CD4-positive, CD25-positive, alpha-beta regulatory T cell (primary cell): Measurements from ENCODE around the gene HPCA. TPM values are rescaled to one million over a fixed set of nuclear protein-coding genes. Genes with fewer than 3 reads are reported as not detected.

Source experiments
- ATAC-seq, 2 donors: fragments of 150-1000 bp; cut with Tn5 transposase; one replicate each; pipeline ENCODE4 v1.10.0; 2021; ENCODE audit warnings: low read depth in 2 of 2, moderate number of reproducible peaks in 2 of 2, moderate library complexity in 1 of 2
- DNase-seq, 3 donors: peaks; one replicate each; pipeline versions ENCODE4 v3.0.0 to v3.0.0-alpha.2; 2012 to 2022; ENCODE audit warnings: mixed read lengths in 1 of 3
- H3K27ac ChIP-seq: one replicate; pipeline ENCODE4 v1.7.0; 2013; ENCODE audit warnings: mild to moderate bottlenecking, low read length; ENCODE audit not compliant: insufficient read depth, poor library complexity, severe bottlenecking
- H3K27me3 ChIP-seq: one replicate; pipeline ENCODE4 v1.7.0; 2013; ENCODE audit warnings: low read length; ENCODE audit not compliant: control insufficient read depth, insufficient read depth
- H3K36me3 ChIP-seq: one replicate; pipeline ENCODE4 v1.7.0; 2013; ENCODE audit warnings: mild to moderate bottlenecking, low read length, moderate library complexity; ENCODE audit not compliant: control insufficient read depth, insufficient read depth
- H3K4me1 ChIP-seq: 2 replicates; pipeline ENCODE4 v1.7.0; 2013; ENCODE audit warnings: mild to moderate bottlenecking, low read length; ENCODE audit not compliant: insufficient read depth, control insufficient read depth, poor library complexity, severe bottlenecking
- H3K4me3 ChIP-seq: one replicate; pipeline ENCODE4 v1.7.0; 2013; ENCODE audit warnings: low read depth, mild to moderate bottlenecking, low read length, moderate library complexity
- H3K9me3 ChIP-seq, 2 experiments: 1 replicate in 1 of 2; 2 replicates in 1 of 2; pipeline ENCODE4 v1.7.0; 2013; ENCODE audit warnings: low read length in 2 of 2, mild to moderate bottlenecking in 1 of 2, moderate library complexity in 1 of 2; ENCODE audit not compliant: control insufficient read depth in 2 of 2
- H3K27ac Mint-ChIP-seq, 3 donors: one replicate each; pipeline ENCODE4 v1.8.0; 2020 to 2022; ENCODE audit warnings: mild to moderate bottlenecking in 3 of 3, mixed read lengths in 3 of 3, moderate library complexity in 2 of 3
- H3K27me3 Mint-ChIP-seq: one replicate; pipeline ENCODE4 v1.8.0; 2022; ENCODE audit warnings: mild to moderate bottlenecking, mixed read lengths
- H3K36me3 Mint-ChIP-seq: one replicate; pipeline ENCODE4 v1.8.0; 2020; ENCODE audit warnings: mixed read lengths
- H3K4me1 Mint-ChIP-seq, 4 donors: one replicate each; pipeline ENCODE4 v1.8.0; 2020 to 2022; ENCODE audit warnings: mixed read lengths in 4 of 4, mild to moderate bottlenecking in 1 of 4
- H3K4me3 Mint-ChIP-seq, 4 donors: one replicate each; pipeline ENCODE4 v1.8.0; 2020 to 2022; ENCODE audit warnings: mild to moderate bottlenecking in 4 of 4, mixed read lengths in 4 of 4, moderate library complexity in 3 of 4
- H3K9me3 Mint-ChIP-seq, 7 donors: one replicate each; pipeline ENCODE4 v1.8.0; 2020 to 2022; ENCODE audit warnings: mixed read lengths in 7 of 7, mild to moderate bottlenecking in 3 of 7, moderate library complexity in 2 of 7
- polyA plus RNA-seq, 4 donors: library from polyadenylated mRNA; unstranded; fragments of 300-500 nt; fragmentation: Illumina TruSeq; gene quantifications; one replicate each; pipeline ENCODE4 v1.2.3, GENCODE V29; 2021
- total RNA-seq: library from RNA; stranded (reverse); gene quantifications from one replicate; pipeline ENCODE4 v1.2.3, GENCODE V29; 2022

Gene HPCA
- total and polyA plus RNA-seq, 5 donors from 2014 or later = not detected

DNA sequence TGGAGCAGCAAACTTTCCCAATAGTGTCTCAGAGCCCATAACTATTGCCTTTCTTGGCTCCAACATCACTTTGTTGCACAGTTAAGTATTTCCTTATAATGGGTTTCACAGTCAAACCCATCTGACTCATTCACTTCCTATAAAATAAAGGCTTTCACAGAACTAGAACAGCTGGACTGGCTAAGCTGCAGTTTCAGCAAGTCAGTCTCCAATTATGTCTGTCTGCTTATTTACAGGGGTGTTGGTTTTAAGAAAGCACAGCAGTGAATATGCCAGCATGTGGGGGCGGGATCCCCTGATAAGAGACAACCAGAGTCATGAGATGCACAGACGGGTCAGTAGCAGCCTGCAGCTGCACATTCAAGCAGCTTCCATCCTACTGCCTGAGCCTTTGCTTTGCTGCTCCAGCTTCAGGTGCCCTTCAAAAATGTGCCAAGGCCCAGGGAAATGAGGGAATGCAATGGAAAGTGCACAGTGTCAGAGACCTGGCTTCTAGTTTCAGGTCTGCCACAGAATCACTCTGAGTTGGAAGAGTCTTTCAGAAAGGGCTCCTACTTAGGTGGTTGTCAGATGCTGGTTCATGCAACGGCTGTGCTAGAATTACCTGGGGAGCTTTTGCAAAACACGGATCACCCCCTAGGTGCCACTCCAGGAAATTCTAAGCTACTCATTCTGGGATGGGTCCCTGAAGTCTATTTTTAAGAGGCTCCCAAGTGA is 53.5 kb downstream of the HPCA start:
- Mint-ChIP-seq H3K4me3 (no peak overlapping the region), H3K27ac (peak overlapping the region in 1 of 3 donors; percentile 37), H3K36me3 (peaks cover 51% of the 10 kb centered on the region), H3K27me3 (peaks cover 4% of the 10 kb centered on the region), H3K4me1 (peaks cover 5 to 12% (median 6%) of the 10 kb centered on the region in 4 donors), H3K9me3 (no peaks in the 10 kb centered on the region)
- no peak for ATAC-seq
- Histone ChIP-seq H3K4me1 (no peaks in the 10 kb centered on the region), H3K36me3 (peaks cover 77% of the 10 kb centered on the region), H3K27me3 (no peaks in the 10 kb centered on the region), H3K4me3 (no peak overlapping the region), H3K27ac (no peak overlapping the region), H3K9me3 (no peaks in the 10 kb centered on the region)
- peak in 1 of 3 donors; percentile 58 for DNase-seq

GRCh38 chr1:32944180-32944579 is 57.9 kb downstream of the HPCA start:
- Mint-ChIP-seq H3K9me3 (no peaks in the 10 kb centered on the region), H3K4me1 (peaks cover 4 to 14% (median 12%) of the 10 kb centered on the region in 4 donors), H3K27ac (peak overlapping the region in 2 of 3 donors; percentile 17 to 18), H3K36me3 (peaks cover 64% of the 10 kb centered on the region), H3K27me3 (peaks cover 4% of the 10 kb centered on the region), H3K4me3 (no peak overlapping the region)
- Histone ChIP-seq H3K27me3 (no peaks in the 10 kb centered on the region), H3K9me3 (no peaks in the 10 kb centered on the region), H3K27ac (no peak overlapping the region), H3K4me3 (no peak overlapping the region), H3K4me1 (no peaks in the 10 kb centered on the region), H3K36me3 (peaks cover 76% of the 10 kb centered on the region)
- ATAC-seq = no peak
- DNase-seq = no peak

Other genes with a start within 250 kb of the HPCA start
- 40.8 TPM for gene ZBTB8OS, start 235.9 kb upstream of the HPCA start, total RNA-seq
- 100 to 1,000 TPM in 1 of 4 donors, 10 to 100 TPM in 3; 72.9 to 117 (median 89.0) TPM for gene ZBTB8OS, start 235.9 kb upstream of the HPCA start, polyA plus RNA-seq
- 139 TPM for gene RBBP4, start 235.3 kb upstream of the HPCA start, total RNA-seq
- gene RBBP4, start 235.3 kb upstream of the HPCA start, polyA plus RNA-seq = 100 to 1,000 TPM; 256 to 312 (median 288) TPM
- gene SYNC, start 183.7 kb upstream of the HPCA start, total RNA-seq = not detected
- not detected for gene SYNC, start 183.7 kb upstream of the HPCA start, polyA plus RNA-seq
- gene YARS1, start 69.1 kb upstream of the HPCA start, total RNA-seq = 111 TPM
- 10 to 100 TPM; 47.3 to 68.9 (median 55.8) TPM for gene YARS1, start 69.1 kb upstream of the HPCA start, polyA plus RNA-seq
- gene S100PBP, start 68.8 kb upstream of the HPCA start, total RNA-seq = 55.1 TPM
- gene S100PBP, start 68.8 kb upstream of the HPCA start, polyA plus RNA-seq = 10 to 100 TPM; 11.5 to 12.3 (median 12.3) TPM
- not detected for gene FNDC5, start 15.6 kb upstream of the HPCA start, total RNA-seq
- not detected for gene FNDC5, start 15.6 kb upstream of the HPCA start, polyA plus RNA-seq
- not detected for gene TMEM54, start 14.9 kb downstream of the HPCA start, total RNA-seq
- gene TMEM54, start 14.9 kb downstream of the HPCA start, polyA plus RNA-seq = not detected
- gene RNF19B, start 78.3 kb downstream of the HPCA start, total RNA-seq = 44.9 TPM
- gene RNF19B, start 78.3 kb downstream of the HPCA start, polyA plus RNA-seq = 1 to 10 TPM; 2.0 to 2.6 (median 2.4) TPM
- 55.3 TPM for gene AK2, start 150.4 kb downstream of the HPCA start, total RNA-seq
- 100 to 1,000 TPM; 111 to 122 (median 115) TPM for gene AK2, start 150.4 kb downstream of the HPCA start, polyA plus RNA-seq
- 1.5 TPM for gene AZIN2, start 194.7 kb downstream of the HPCA start, total RNA-seq
- gene AZIN2, start 194.7 kb downstream of the HPCA start, polyA plus RNA-seq = 1 to 10 TPM in 2 of 4 donors, under 1 TPM in 1, not detected in 1; 0.69 to 1.9 (median 1.2) TPM